ENCODE measurements around the gene NRDC.
"Not testable (repeated sequence)": the region's sequence is repeated elsewhere in the genome, so short reads cannot be mapped to it uniquely, and the experiment has no call there.

Gene NRDC

DNA sequence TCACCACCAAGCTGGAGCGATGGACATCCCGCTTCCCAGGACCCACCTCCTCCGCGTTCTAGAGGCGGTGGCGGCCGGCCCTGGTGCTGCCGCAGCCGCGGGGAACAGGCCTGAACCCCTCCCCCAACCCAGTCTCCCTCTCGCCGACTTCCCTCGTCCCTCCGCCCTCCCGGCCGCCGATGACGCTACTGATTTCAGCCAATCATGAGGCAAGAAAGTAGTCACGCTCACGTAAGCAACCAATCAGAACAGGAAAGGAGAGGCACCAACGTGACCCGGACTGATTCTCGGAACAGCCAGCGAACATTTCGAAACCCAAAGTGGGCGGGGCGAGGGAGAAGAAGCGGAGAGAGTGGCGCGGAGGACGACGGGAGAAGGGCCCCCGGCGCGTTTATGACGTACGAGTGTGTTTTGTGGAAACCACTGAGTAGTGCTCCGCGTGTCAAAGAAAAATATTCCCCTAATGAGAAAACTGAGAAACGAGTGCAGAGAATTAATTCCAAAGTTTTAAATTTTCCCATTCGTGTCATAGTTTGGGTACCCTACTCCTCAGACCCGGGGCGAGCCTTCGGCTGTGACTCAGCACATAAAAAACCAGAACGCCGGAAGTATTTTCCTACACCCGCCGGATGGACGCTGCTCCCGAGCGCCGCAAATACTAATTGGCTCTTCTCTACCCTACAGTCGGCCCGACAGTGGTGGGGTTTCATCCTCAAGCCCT lies at the start of gene NRDC:
Gene NRDC, minus strand, starts transcription at position 112 of the 721 bp plus-strand sequence. CDS start 112 bp downstream, outside the sequence.
- DNase-seq: peak; percentile 99

GRCh38 chr1:51927029-51927428 lies 48.5 kb upstream of the NRDC start:
- no peak for DNase-seq

DNA sequence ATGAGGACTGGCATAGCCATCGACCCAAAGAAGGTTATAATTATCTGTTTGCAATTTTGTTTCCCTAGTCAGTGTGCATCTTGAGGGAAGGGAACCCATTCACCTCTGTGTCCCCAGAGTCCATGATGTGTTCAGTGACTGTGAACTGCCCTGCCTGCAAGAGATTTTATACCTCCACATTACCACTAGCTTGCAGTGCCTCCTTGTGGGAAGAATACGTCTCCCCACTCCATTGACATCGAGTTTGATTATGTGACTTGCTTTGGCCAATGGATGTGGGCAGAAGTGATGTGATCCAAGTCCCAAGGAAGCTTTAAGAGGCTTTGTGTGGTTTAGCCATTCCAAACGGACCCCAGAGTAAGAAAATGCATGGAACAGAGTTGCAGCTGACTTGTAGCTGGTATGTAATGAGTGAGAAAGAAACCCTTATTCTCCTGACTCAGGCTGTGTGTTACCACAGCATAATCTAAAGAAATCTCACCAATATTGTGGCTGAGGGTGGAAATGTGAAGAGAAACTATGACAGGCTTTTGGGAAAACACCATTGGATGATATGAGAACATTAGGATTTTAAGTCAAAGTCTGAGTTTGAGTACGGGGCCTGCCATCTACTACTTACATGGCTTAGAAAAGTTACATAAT lies 47.8 kb upstream of the NRDC start:
- DNase-seq: no peak

- DNase-seq: no peak
These were observed 45.9 kb upstream of the NRDC start for GRCh38 chr1:51924455-51924854.

GRCh38 chr1:51922040-51922439 lies 43.5 kb upstream of the NRDC start:
- DNase-seq: no peak

- no peak for DNase-seq
These were observed 41.6 kb upstream of the NRDC start for GRCh38 chr1:51920130-51920529.

DNA sequence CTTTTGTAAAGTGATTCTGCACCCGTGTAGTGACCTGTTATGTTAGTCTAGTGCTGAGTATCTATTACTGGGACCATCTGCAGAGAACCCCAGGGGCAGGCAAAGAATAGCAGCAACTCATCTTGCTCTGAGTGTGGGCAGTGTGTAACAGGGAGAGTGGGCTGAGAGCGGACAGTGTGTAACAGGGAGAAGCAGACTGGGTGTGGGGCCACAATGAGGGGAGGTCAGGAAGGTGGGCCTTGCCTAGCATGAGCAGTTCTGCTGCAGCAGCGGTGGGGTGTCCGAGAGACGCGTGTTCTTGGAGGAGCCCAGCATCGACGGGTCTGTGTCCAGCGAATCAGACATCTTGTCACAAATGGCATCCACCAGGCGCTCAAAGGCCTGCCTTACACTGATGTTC lies 41.2 kb upstream of the NRDC start:
- DNase-seq: no peak

DNA sequence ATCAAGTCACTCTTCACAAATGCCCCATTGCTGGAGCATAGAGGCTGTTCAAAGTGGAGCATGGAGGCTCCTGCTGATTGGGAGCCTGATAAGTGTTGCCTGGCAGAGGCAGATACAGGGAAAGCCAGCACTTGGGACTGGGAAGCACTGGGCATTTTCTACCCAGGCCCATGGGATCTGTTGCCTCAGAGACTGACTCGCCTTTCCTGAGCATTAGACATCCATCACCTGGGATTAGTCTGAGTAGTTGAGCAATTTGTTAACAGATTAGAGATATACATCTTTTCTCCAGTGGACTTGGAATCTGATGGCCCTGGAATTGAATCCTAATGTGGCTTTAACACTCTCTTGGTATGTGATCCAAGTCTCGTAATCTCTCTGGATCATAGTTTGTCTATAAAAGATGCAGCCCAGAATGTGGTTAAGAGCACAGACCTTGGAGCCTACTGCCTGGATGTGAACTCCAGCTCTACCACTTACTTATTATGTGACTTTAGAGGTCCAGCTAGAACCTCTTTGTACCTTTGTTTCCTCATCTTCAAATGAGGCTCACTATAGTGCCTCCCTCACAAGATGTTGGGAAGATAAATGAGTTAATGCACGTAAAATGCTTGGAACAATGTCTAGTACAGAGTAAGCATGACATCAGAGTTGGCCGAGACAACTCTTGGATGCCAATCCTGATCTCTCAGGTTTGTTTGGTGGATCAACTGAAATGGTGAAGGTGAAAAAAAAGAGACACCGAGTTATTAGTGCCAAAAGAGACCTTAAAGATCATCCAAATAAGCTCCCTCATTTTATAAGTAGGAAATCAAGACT lies 38.3 kb upstream of the NRDC start:
- DNase-seq: no peak

GRCh38 chr1:51915951-51916350 lies 37.4 kb upstream of the NRDC start:
- DNase-seq: no peak

GRCh38 chr1:51912881-51913280 lies 34.4 kb upstream of the NRDC start:
- no peak for DNase-seq

GRCh38 chr1:51910221-51911000 lies 31.9 kb upstream of the NRDC start:
- no peak for DNase-seq

- no peak for DNase-seq
These were observed 30.0 kb upstream of the NRDC start for GRCh38 chr1:51908499-51908898.

GRCh38 chr1:51907079-51907702 lies 28.7 kb upstream of the NRDC start:
- DNase-seq: no peak

DNA sequence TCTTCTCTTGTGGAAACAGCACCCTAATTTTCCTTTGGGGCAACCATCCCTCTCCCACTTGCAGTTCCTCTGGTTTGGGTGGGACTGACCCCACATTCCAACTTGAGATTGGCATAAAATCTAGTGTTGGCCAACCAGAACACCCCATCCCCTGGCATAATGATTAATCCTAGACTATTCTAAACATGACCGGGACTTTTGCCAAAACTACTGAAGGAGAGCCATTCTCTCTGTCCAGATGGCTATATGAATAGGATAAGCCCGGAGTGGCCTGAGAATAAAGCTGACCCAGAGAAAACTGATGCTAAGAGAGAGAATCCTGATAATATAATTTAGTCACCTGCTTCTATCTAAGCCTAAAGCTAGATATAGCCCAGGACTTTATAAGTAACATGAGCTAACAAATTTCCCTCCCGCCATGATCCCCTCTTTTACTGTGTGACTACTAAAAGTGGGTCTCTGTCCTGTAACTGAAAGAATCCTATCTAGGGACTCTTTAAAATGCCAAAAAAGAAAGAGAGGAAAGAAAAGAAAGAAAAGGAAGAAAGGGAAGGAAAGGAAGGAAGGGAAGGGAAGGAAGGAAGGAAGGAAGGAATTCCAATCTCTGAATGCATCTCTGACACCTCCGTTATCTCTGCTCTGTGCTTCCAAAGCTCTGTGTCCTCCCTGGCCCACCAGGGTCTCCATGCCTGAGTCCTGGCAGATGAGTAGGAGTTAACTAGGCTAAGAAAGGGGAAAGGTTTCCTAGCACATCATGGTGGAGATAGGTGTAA lies 28.0 kb upstream of the NRDC start:
- no peak for DNase-seq

GRCh38 chr1:51902456-51902855 lies 23.9 kb upstream of the NRDC start:
- no peak for DNase-seq

GRCh38 chr1:51901151-51901550 lies 22.6 kb upstream of the NRDC start:
- DNase-seq: no peak

DNA sequence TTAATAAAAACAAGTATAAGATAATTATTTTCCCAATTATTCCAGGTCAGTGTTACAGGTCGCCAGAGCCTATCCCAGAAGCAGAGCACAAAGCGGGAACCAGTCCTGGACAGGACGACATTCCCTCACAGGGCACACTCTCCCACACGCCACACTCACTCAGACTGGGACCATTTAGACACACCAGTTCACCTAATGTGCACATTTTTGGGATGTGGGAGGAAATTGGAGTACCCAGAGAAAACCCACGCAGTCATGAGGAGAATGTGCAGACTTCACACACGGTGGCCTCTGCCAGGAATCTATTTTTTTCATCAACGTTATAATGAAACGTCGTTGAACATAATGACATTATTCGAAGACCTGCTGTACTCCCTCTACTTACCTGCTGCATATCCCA lies 20.5 kb upstream of the NRDC start:
- no peak for DNase-seq

DNA sequence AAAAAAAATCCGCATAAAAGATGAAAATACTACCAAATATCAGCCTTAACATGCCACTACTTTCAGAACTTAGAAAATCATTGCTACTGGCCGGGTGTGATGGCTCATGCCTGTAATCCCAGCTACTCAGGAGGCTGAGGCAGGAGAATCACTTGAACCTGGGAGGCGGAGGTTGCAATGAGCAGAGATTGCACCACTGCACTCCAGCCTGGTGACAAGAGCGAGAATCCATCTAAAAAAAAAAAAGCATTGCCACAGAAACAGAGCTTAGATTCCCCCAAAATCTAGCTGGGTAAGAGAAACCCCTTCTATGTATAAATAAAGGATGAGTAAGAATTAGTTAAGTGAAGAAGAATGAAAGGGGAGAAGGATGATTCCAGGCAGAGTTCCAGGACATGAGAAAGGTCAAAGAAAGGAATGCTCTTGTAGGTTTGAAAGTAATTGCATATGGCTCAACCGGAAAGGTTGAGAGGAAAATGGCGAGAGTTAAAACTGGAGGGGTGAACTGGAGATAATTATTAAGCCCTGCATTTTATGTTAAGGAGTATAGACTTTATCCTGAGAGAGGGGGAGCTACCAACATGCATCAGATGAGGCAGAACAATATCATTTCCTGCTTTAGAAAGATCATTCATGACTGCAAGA lies 19.7 kb upstream of the NRDC start:
- no peak for DNase-seq

DNA sequence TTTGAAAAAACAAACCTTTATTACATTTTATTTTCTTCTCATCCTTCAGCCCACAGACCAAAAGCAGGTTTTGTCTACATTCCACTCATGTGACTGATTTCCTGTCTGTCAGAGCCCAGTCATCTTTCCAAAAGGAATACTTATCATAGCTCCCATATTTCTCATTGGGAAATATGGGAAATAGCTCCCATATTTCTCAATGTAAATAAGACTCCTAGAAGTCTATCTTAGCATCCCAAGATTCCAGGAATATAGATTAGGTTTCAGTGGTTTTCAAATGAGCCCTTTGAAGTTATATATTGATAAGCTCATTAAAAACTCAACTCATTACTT lies 19.1 kb upstream of the NRDC start:
- DNase-seq: no peak

- DNase-seq: not testable (repeated sequence)
These were observed 16.2 kb upstream of the NRDC start for GRCh38 chr1:51894748-51895147.

- no peak for DNase-seq
These were observed 265 bp downstream of the NRDC start for GRCh38 chr1:51878308-51878615.
